ENCODE measurements around the gene CASP5. TPM values are rescaled to one million over a fixed set of nuclear protein-coding genes. Genes with fewer than 3 reads are reported as not detected.
"Not testable (repeated sequence)": the region's sequence is repeated elsewhere in the genome, so short reads cannot be mapped to it uniquely, and the experiment has no call there.

CASP5 gene
- total RNA-seq, 1 donor from 2014 or later: not detected

DNA sequence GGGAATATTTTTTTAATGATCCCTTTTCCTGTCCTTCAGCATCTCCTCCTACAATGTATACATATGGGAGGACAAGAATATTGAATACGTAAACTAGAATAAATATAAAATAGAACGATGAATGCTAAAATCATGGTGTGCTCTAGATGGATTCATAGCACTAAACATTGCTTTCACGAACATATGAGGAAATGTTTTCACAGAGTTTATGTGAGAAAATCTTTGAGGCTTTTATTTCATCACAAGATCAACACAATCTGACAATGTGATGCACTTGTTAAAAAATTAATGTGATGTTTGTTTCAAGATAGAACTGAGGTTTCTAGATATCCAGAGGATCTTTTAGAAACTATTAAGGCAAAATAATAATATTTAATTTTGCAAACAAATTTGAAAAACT is 19.2 kb upstream of the CASP5 start:
- TF ChIP-seq, protein P1, sequence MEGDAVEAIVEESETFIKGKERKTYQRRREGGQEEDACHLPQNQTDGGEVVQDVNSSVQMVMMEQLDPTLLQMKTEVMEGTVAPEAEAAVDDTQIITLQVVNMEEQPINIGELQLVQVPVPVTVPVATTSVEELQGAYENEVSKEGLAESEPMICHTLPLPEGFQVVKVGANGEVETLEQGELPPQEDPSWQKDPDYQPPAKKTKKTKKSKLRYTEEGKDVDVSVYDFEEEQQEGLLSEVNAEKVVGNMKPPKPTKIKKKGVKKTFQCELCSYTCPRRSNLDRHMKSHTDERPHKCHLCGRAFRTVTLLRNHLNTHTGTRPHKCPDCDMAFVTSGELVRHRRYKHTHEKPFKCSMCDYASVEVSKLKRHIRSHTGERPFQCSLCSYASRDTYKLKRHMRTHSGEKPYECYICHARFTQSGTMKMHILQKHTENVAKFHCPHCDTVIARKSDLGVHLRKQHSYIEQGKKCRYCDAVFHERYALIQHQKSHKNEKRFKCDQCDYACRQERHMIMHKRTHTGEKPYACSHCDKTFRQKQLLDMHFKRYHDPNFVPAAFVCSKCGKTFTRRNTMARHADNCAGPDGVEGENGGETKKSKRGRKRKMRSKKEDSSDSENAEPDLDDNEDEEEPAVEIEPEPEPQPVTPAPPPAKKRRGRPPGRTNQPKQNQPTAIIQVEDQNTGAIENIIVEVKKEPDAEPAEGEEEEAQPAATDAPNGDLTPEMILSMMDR (conservative IDR thresholded peaks at IDR 0.05; ENCODE audit: low read depth, low read length): no peak
- H3K4me3 ChIP-seq (ENCODE audit: low read depth, low read length): no peak overlapping the region
- DNase-seq (ENCODE audit: low read depth): no peak

DNA sequence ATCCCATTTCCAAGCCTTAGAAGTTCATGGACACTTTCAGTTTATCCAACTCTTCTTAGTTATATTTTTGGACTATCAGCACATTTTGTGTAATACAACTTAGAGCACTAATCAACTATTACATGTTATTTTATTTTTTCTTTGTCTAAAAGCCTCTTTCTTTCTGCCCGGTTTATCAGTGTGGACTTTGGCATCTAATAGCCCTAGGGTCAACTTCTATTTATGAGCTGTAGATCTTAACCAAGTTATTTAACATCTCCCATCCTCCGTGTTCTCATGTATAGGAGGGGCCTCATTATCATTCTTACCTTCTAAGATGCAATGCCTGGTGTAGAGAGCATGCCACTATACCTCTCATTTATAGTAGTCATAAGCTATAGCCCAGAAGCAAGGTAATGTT is 17.7 kb upstream of the CASP5 start:
- TF ChIP-seq, protein P1 (conservative IDR thresholded peaks at IDR 0.05; ENCODE audit: low read depth, low read length): no peak
- H3K4me3 ChIP-seq (ENCODE audit: low read depth, low read length): no peak overlapping the region
- no peak for DNase-seq (ENCODE audit: low read depth)

GRCh38 chr11:105034813-105035620 is 12.0 kb upstream of the CASP5 start, which contains the start of gene CASP1:
TSS of gene CASP1 (minus strand) at chr11:105035144. CDS start at chr11:105035113, 31 bp downstream.
- DNase-seq (ENCODE audit: low read depth): peak; percentile 50
- H3K4me3 ChIP-seq (ENCODE audit: low read depth, low read length): peak within 1 kb of the TSS; percentile 52
- TF ChIP-seq, protein P1 (conservative IDR thresholded peaks at IDR 0.05; ENCODE audit: low read depth, low read length): no peak

- DNase-seq (ENCODE audit: low read depth): not testable (repeated sequence)
- H3K4me3 ChIP-seq (ENCODE audit: low read depth, low read length): peak overlapping the region; percentile 52
Observed at GRCh38 chr11:105034388-105034787, 11.4 kb upstream of the CASP5 start.

DNA sequence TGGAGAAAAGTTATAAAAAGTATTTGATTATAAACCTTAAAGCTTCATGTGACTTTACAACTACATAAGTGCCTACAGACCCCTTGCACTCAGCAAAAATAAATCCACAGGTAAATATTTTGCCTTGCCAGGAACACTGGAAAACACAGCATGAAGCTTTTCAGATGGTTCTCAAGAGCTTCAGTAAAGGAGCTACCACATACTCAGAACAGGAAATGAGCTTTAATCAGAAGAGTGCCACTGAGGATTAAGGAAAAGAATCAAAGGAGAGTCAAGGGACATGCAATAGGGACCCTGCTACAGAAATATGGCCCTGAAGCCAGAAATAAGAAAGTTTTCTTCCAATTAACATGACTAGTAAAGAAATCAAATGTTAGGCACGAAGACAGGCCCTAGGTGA is 10.8 kb upstream of the CASP5 start:
- no peak overlapping the region for H3K4me3 ChIP-seq (ENCODE audit: low read depth, low read length)
- DNase-seq (ENCODE audit: low read depth): no peak
- TF ChIP-seq, protein P1 (conservative IDR thresholded peaks at IDR 0.05; ENCODE audit: low read depth, low read length): no peak

GRCh38 chr11:105033343-105033742 is 10.4 kb upstream of the CASP5 start:
- no peak for DNase-seq (ENCODE audit: low read depth)
- H3K4me3 ChIP-seq (ENCODE audit: low read depth, low read length): no peak overlapping the region
- TF ChIP-seq, protein P1 (conservative IDR thresholded peaks at IDR 0.05; ENCODE audit: low read depth, low read length): no peak

- TF ChIP-seq, protein P1 (conservative IDR thresholded peaks at IDR 0.05; ENCODE audit: low read depth, low read length): no peak
- DNase-seq (ENCODE audit: low read depth): no peak
- H3K4me3 ChIP-seq (ENCODE audit: low read depth, low read length): no peak overlapping the region
Observed at GRCh38 chr11:105032495-105032894, 9.5 kb upstream of the CASP5 start.
